CD4-positive, alpha-beta memory T cell (primary cell): ENCODE data around the gene DCLRE1B. TPM values are rescaled to one million over a fixed set of nuclear protein-coding genes. Genes with fewer than 3 reads are reported as not detected.

ENCODE experiments used
- CTCF ChIA-PET: fragments of 350-600 bp; sonication (Branson Sonifier 250); formaldehyde crosslinking; loops from one replicate; lab custom pipeline; 2021; ENCODE audit warnings: inconsistent platforms; ENCODE audit not compliant: partially characterized antibody; lab: Charles Lee
- POLR2A ChIA-PET: fragments of 350-600 bp; sonication (Branson Sonifier 250); formaldehyde crosslinking; loops from one replicate; lab custom pipeline; 2021; ENCODE audit not compliant: partially characterized antibody; lab: Charles Lee
- DNase-seq, 5 donors: peaks; one replicate each; pipeline versions ENCODE4 v3.0.0 to v3.0.0-alpha.2; 2020 to 2022; ENCODE audit warnings: mixed read lengths in 1 of 5
- H3K27ac ChIP-seq: one replicate; pipeline ENCODE4 v1.7.0; 2013; ENCODE audit warnings: low read depth, low read length
- H3K27me3 ChIP-seq: 2 replicates; pipeline ENCODE4 v1.7.0; 2013; ENCODE audit warnings: mild to moderate bottlenecking, low read length, moderate library complexity; ENCODE audit not compliant: insufficient read depth
- H3K36me3 ChIP-seq: 2 replicates; pipeline ENCODE4 v1.7.0; 2013; ENCODE audit warnings: mild to moderate bottlenecking, low read length, moderate library complexity; ENCODE audit not compliant: insufficient read depth
- H3K4me1 ChIP-seq: 2 replicates; pipeline ENCODE4 v1.7.0; 2013; ENCODE audit warnings: mild to moderate bottlenecking, low read length, moderate library complexity; ENCODE audit not compliant: insufficient read depth
- H3K4me3 ChIP-seq, 2 donors: one replicate each; pipeline ENCODE4 v1.7.0; 2013; ENCODE audit warnings: low read length in 2 of 2, mild to moderate bottlenecking in 1 of 2
- H3K9me3 ChIP-seq, 2 donors: one replicate each; pipeline ENCODE4 v1.7.0; 2013; ENCODE audit warnings: low read length in 2 of 2, control low read depth in 1 of 2; ENCODE audit not compliant: control insufficient read depth in 1 of 2
- H3K27ac Mint-ChIP-seq, 7 donors: one replicate each; pipeline ENCODE4 v1.8.0; 2020 to 2021; ENCODE audit warnings: mixed read lengths in 7 of 7, mild to moderate bottlenecking in 6 of 7, inconsistent platforms in 3 of 7, moderate library complexity in 3 of 7
- H3K27me3 Mint-ChIP-seq, 2 donors: one replicate each; pipeline ENCODE4 v1.8.0; 2020 to 2021; ENCODE audit warnings: mixed read lengths in 2 of 2
- H3K36me3 Mint-ChIP-seq, 2 donors: one replicate each; pipeline ENCODE4 v1.8.0; 2020 to 2021; ENCODE audit warnings: mixed read lengths in 2 of 2, inconsistent platforms in 1 of 2, mild to moderate bottlenecking in 1 of 2
- H3K4me1 Mint-ChIP-seq, 4 donors: one replicate each; pipeline ENCODE4 v1.8.0; 2020 to 2021; ENCODE audit warnings: mixed read lengths in 4 of 4, mild to moderate bottlenecking in 1 of 4
- H3K4me3 Mint-ChIP-seq, 8 donors: one replicate each; pipeline ENCODE4 v1.8.0; 2020 to 2021; ENCODE audit warnings: mixed read lengths in 8 of 8, mild to moderate bottlenecking in 7 of 8, moderate library complexity in 6 of 8, inconsistent platforms in 3 of 8
- H3K9me3 Mint-ChIP-seq, 8 donors: one replicate each; pipeline ENCODE4 v1.8.0; 2020 to 2021; ENCODE audit warnings: mixed read lengths in 8 of 8, mild to moderate bottlenecking in 5 of 8, inconsistent platforms in 3 of 8, moderate library complexity in 1 of 8
- intact Hi-C: fragments of 100-400 bp; cut with micrococcal nuclease; formaldehyde crosslinking; loops from one replicate; pipeline ENCODE4 v1.15.1; 2023
- polyA plus RNA-seq, 2 donors: library from polyadenylated mRNA; unstranded; fragments of 300-500 nt; fragmentation: Illumina TruSeq; gene quantifications; one replicate each; pipeline ENCODE4 v1.2.3, GENCODE V29; 2021
- total RNA-seq, 2 experiments: library from RNA; stranded (reverse); gene quantifications; one replicate each; pipeline ENCODE4 v1.2.3, GENCODE V29; 2021

Gene DCLRE1B
- total and polyA plus RNA-seq, 4 experiments from 2014 or later = 2.8 to 5.4 (median 5.2) TPM

DNA sequence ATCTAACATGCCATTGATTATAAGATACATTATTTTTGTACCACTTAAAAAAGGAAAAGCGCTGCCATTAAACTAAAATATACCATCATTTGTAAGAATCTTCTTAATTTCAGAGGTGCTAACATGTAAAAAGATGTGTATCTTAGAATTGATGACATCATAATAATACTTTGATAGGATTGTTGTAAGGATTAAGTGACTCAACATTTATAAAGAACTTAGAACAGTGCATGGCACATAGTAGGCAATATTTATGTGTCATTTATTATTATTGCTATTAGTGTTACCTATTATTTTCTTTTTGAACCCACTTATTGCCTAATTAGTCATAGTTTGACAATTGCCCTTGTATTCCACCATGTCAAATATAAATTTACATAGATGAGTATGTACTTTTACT lies 45.8 kb downstream of the DCLRE1B start:
- H3K9me3 Mint-ChIP-seq = no peaks in the 10 kb centered on the region
- H3K36me3 Mint-ChIP-seq = peaks cover 9 to 47% of the 10 kb centered on the region in 2 donors
- intact Hi-C loops = no loop called here
- Histone ChIP-seq H3K4me3 (no peak overlapping the region), H3K9me3 (no peaks in the 10 kb centered on the region), H3K36me3 (peaks cover 18% of the 10 kb centered on the region), H3K4me1 (peaks cover 78% of the 10 kb centered on the region), H3K27me3 (no peaks in the 10 kb centered on the region), H3K27ac (no peak overlapping the region)
- H3K4me1 Mint-ChIP-seq = peaks cover 45 to 94% (median 62%) of the 10 kb centered on the region in 4 donors
- H3K4me3 Mint-ChIP-seq = no peak overlapping the region
- CTCF ChIA-PET = interaction anchor here (1.3 to 6.1 kb wide), 5 partner anchors 12 to 27 kb away, joined by 3 to 98 read pairs (median 8); partner anchors contain the start of gene HIPK1
- no peaks in the 10 kb centered on the region for H3K27me3 Mint-ChIP-seq
- peak overlapping the region in 3 of 7 donors; percentile 61 to 87 (median 80) for H3K27ac Mint-ChIP-seq
- POLR2A ChIA-PET = interaction anchor here (4.8 kb wide), 1 partner anchor 21 kb away, joined by 51 read pairs; the partner anchor contains the start of gene HIPK1
- DNase-seq = no peak

DNA sequence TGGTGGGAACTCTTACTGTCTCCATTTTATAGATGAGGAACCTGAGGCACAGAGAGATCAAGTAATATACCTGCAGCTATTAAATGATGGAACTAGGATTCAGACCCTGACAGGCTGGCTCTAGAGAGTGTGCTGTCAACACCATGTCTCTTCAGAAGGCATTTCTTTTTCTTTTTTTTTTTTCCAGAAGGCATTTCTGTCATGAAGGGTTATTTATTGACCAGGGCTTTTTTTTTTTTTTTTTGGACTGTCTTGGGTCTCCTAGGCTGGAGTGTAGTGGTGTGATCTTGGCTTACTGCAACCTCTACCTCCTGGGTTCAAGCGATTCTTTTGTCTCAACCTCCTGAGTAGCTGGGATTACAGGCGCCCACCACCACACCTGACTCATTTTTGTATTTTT lies 46.6 kb downstream of the DCLRE1B start:
- Histone ChIP-seq H3K27me3 (no peaks in the 10 kb centered on the region), H3K36me3 (peaks cover 22% of the 10 kb centered on the region), H3K9me3 (no peaks in the 10 kb centered on the region), H3K4me1 (peaks cover 70% of the 10 kb centered on the region), H3K4me3 (no peak overlapping the region), H3K27ac (no peak overlapping the region)
- H3K36me3 Mint-ChIP-seq = peaks cover 15 to 50% of the 10 kb centered on the region in 2 donors
- peak overlapping the region in 1 of 8 donors; percentile 10 for H3K4me3 Mint-ChIP-seq
- no peaks in the 10 kb centered on the region for H3K27me3 Mint-ChIP-seq
- H3K27ac Mint-ChIP-seq = peak overlapping the region in 5 of 7 donors; percentile 17 to 87 (median 70)
- H3K9me3 Mint-ChIP-seq = no peaks in the 10 kb centered on the region
- peaks cover 39 to 86% (median 55%) of the 10 kb centered on the region in 4 donors for H3K4me1 Mint-ChIP-seq
- intact Hi-C loops = no loop called here
- CTCF ChIA-PET = interaction anchor here (0.7 to 2.6 kb wide), 9 partner anchors 12 to 116 kb away, joined by 3 to 10 read pairs (median 5); partner anchors contain the start of genes AP4B1 and HIPK1
- DNase-seq = no peak
- POLR2A ChIA-PET = interaction anchor here (4.8 kb wide), 1 partner anchor 22 kb away, joined by 51 read pairs; the partner anchor contains the start of gene HIPK1

DNA sequence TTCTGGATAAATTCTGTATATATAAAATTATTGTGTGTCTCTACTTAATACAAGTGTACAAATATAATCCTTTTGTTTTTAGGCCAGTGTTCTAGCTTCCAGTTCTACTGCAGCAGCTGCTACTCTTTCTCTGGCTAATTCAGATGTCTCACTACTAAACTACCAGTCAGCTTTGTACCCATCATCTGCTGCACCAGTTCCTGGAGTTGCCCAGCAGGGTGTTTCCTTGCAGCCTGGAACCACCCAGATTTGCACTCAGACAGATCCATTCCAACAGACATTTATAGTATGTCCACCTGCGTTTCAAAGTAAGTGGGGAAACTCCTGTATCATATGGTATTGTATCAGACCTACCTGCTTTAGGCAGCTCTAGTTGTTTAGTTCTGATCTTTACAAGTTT lies 52.9 kb downstream of the DCLRE1B start:
- intact Hi-C loops = no loop called here
- Histone ChIP-seq H3K9me3 (no peaks in the 10 kb centered on the region), H3K36me3 (peaks cover 58% of the 10 kb centered on the region), H3K27me3 (no peaks in the 10 kb centered on the region), H3K27ac (no peak overlapping the region), H3K4me3 (no peak overlapping the region), H3K4me1 (peaks cover 10% of the 10 kb centered on the region)
- Mint-ChIP-seq H3K9me3 (no peaks in the 10 kb centered on the region), H3K4me3 (no peak overlapping the region), H3K27me3 (no peaks in the 10 kb centered on the region), H3K4me1 (peaks cover 17 to 38% (median 20%) of the 10 kb centered on the region in 4 donors), H3K27ac (peak overlapping the region in 2 of 7 donors; percentile 17 to 39), H3K36me3 (peaks cover 41 to 85% of the 10 kb centered on the region in 2 donors)
- DNase-seq = no peak
- CTCF ChIA-PET = interaction anchor here (1.0 to 2.1 kb wide), 2 partner anchors 9 to 29 kb away, joined by 3 to 7 read pairs; partner anchors contain the start of gene HIPK1
- POLR2A ChIA-PET = interaction anchor here (4.6 kb wide), 1 partner anchor 27 kb away, joined by 16 read pairs; the partner anchor contains the start of gene HIPK1

DNA sequence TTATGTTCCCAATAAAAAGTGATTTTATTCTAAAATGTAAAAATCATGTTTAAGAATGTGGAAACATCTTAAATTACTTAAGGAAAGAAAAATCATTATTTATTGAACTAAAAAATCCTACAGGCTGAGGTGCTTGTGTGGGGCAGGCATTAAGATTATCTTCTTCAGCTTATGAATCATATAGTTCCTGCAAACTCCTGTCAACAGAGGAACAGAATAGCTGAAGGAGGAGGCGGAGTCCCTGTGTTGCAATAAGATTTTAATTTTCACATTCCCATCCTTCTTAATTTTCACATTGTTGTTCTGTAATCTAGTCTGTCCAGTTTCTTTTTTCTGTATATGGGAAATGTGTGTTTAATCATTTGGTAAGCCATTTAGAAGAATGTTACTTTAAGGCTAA lies 53.6 kb downstream of the DCLRE1B start:
- DNase-seq = no peak
- Mint-ChIP-seq H3K36me3 (peaks cover 48 to 86% of the 10 kb centered on the region in 2 donors), H3K27me3 (no peaks in the 10 kb centered on the region), H3K4me3 (no peak overlapping the region), H3K4me1 (peaks cover 16 to 38% (median 22%) of the 10 kb centered on the region in 4 donors), H3K27ac (peak overlapping the region in 3 of 7 donors; percentile 7 to 23 (median 10)), H3K9me3 (no peaks in the 10 kb centered on the region)
- Histone ChIP-seq H3K4me3 (no peak overlapping the region), H3K27me3 (no peaks in the 10 kb centered on the region), H3K27ac (no peak overlapping the region), H3K4me1 (peaks cover 9% of the 10 kb centered on the region), H3K36me3 (peaks cover 65% of the 10 kb centered on the region), H3K9me3 (no peaks in the 10 kb centered on the region)
- ChIA-PET CTCF (interaction anchor here (2.1 kb wide), 1 partner anchor 10 kb away, joined by 7 read pairs; no protein-coding TSS in a partner anchor), POLR2A (no interaction called here)
- intact Hi-C loops = no loop called here

DNA sequence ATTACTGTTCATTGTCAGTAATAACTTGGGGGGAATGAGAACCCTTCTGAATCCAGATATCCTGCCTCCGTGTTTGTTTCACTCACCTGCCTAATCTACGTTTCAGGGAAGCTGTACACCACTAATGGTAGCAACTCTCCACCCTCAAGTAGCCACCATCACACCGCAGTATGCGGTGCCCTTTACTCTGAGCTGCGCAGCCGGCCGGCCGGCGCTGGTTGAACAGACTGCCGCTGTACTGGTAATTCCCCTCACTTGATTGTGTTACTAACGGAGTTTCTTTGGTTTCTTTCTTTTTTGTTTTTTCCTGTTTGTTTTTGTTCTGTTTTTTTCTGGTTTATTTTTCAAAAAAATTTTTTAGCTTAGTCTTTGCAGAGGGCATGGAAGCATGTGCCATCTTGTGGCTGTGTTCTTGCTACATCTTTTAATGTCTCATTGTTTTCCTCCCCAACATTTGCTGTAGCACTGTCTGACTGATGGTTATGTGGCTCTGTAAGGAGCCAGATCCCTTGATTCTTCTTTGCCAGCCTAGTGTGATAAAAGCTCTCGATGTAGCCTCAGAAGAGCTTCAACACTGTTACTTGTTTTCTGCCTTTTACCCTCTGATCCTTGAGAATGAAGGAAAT lies 58.3 kb downstream of the DCLRE1B start:
- POLR2A ChIA-PET = interaction anchor here (1.4 to 4.0 kb wide), 4 partner anchors 11 to 127 kb away, joined by 3 to 17 read pairs (median 10); partner anchors contain the start of genes AP4B1, DCLRE1B and HIPK1
- no peaks in the 10 kb centered on the region for H3K27me3 ChIP-seq
- H3K4me1 Mint-ChIP-seq = peaks cover 7 to 17% (median 13%) of the 10 kb centered on the region in 4 donors
- H3K27me3 Mint-ChIP-seq = no peaks in the 10 kb centered on the region
- H3K9me3 ChIP-seq = no peaks in the 10 kb centered on the region
- no peak overlapping the region for H3K4me3 ChIP-seq
- peak in 1 of 5 donors; percentile 13 for DNase-seq
- intact Hi-C loops = loop anchor here (1.0 kb wide), 2 partner anchors 58 to 128 kb away; partner anchors contain the start of gene DCLRE1B
- H3K27ac ChIP-seq = no peak overlapping the region
- H3K4me3 Mint-ChIP-seq = no peak overlapping the region
- no peaks in the 10 kb centered on the region for H3K4me1 ChIP-seq
- H3K36me3 Mint-ChIP-seq = peaks cover 60 to 88% of the 10 kb centered on the region in 2 donors
- CTCF ChIA-PET = interaction anchor here (0.6 to 3.8 kb wide), 17 partner anchors 9 to 127 kb away, joined by 3 to 37 read pairs (median 5); partner anchors contain the start of genes AP4B1 and HIPK1
- no peaks in the 10 kb centered on the region for H3K9me3 Mint-ChIP-seq
- peak overlapping the region in 5 of 7 donors; percentile 57 to 91 (median 71) for H3K27ac Mint-ChIP-seq
- H3K36me3 ChIP-seq = peaks cover 68% of the 10 kb centered on the region

Other genes starting within 250 kb of the DCLRE1B start
- gene PHTF1, start 145.8 kb upstream of the DCLRE1B start, total RNA-seq = 1 to 10 TPM; 8.7 to 9.8 TPM
- 1 to 10 TPM; 7.2 to 9.5 TPM for gene PHTF1, start 145.8 kb upstream of the DCLRE1B start, polyA plus RNA-seq
- gene RSBN1, start 92.8 kb upstream of the DCLRE1B start, total RNA-seq = 10 to 100 TPM; 58.7 to 60.2 TPM
- 10 to 100 TPM; 41.1 to 52.0 TPM for gene RSBN1, start 92.8 kb upstream of the DCLRE1B start, polyA plus RNA-seq
- 10 to 100 TPM; 32.2 to 33.7 TPM for gene PTPN22, start 33.6 kb upstream of the DCLRE1B start, total RNA-seq
- 10 to 100 TPM; 38.1 to 66.1 TPM for gene PTPN22, start 33.6 kb upstream of the DCLRE1B start, polyA plus RNA-seq
- gene BCL2L15, start 17.7 kb upstream of the DCLRE1B start, total RNA-seq = 1 to 10 TPM; 1.3 to 2.1 TPM
- 1 to 10 TPM in 1 of 2 donors, under 1 TPM in 1; 0.75 to 1.3 TPM for gene BCL2L15, start 17.7 kb upstream of the DCLRE1B start, polyA plus RNA-seq
- gene AP4B1, start 527 bp upstream of the DCLRE1B start, total RNA-seq = 10 to 100 TPM; 74.5 to 75.5 TPM
- gene AP4B1, start 527 bp upstream of the DCLRE1B start, polyA plus RNA-seq = 10 to 100 TPM in 1 of 2 donors, 1 to 10 TPM in 1; 8.9 to 12.9 TPM
- gene HIPK1, start 24.0 kb downstream of the DCLRE1B start, total RNA-seq = 100 to 1,000 TPM; 107 to 110 TPM
- 10 to 100 TPM in 1 of 2 donors, 1 to 10 TPM in 1; 4.4 to 17.1 TPM for gene HIPK1, start 24.0 kb downstream of the DCLRE1B start, polyA plus RNA-seq
- gene OLFML3, start 74.1 kb downstream of the DCLRE1B start, total RNA-seq = under 1 TPM; 0.42 to 0.70 TPM
- not detected for gene OLFML3, start 74.1 kb downstream of the DCLRE1B start, polyA plus RNA-seq
- gene SYT6, start 248.5 kb downstream of the DCLRE1B start, total RNA-seq = not detected
- gene SYT6, start 248.5 kb downstream of the DCLRE1B start, polyA plus RNA-seq = not detected